ENCODE data around the gene TRIO.

TRIO gene

GRCh38 chr5:14138608-14139540 lies 4.3 kb upstream of the TRIO start (continued):
- no peak for TF ChIP-seq ZNF558 (tag by site-specific recombination; IDR thresholded peaks at IDR 0.05)
- no peak for TF ChIP-seq ZNF549 (tag by site-specific recombination; IDR thresholded peaks at IDR 0.05)
- TF ChIP-seq ELK4 (IDR thresholded peaks at IDR 0.05; ENCODE audit: borderline replicate concordance, low read depth, low read length) = no peak
- no peak; the same call in 1 of the 2 replicates for TF ChIP-seq ZBTB8A (tag by site-specific recombination; IDR thresholded peaks at IDR 0.05)
- no peak for TF ChIP-seq ZNF2 (tag by site-specific recombination; IDR thresholded peaks at IDR 0.05)
- no peak for TF ChIP-seq KLF7 (tag by site-specific recombination; IDR thresholded peaks at IDR 0.05; ENCODE audit: borderline replicate concordance)
- no peak for TF ChIP-seq ZXDB (tag by site-specific recombination; IDR thresholded peaks at IDR 0.05)
- TF ChIP-seq KLF16 (tag by site-specific recombination; IDR thresholded peaks at IDR 0.05) = no peak
- TF ChIP-seq FEZF1 (tag by site-specific recombination; IDR thresholded peaks at IDR 0.05) = no peak
- peak; percentile 89 for TF ChIP-seq ZNF341 (tag by site-specific recombination; IDR thresholded peaks at IDR 0.05; ENCODE audit: low read depth)
- TF ChIP-seq KLF10 (tag by site-specific recombination; IDR thresholded peaks at IDR 0.05) = no peak
- TF ChIP-seq ZNF623 (tag by site-specific recombination; IDR thresholded peaks at IDR 0.05) = no peak
- no peak for TF ChIP-seq ZNF211 (tag by site-specific recombination; IDR thresholded peaks at IDR 0.05; ENCODE audit: low read depth)
- no peak for TF ChIP-seq KLF9 (tag by site-specific recombination; IDR thresholded peaks at IDR 0.05; ENCODE audit: low read depth)
- no peak for TF ChIP-seq ZNF350 (tag by site-specific recombination; IDR thresholded peaks at IDR 0.05)
- no peak for TF ChIP-seq ZNF645 (tag by site-specific recombination; IDR thresholded peaks at IDR 0.05)
- no peak for TF ChIP-seq ZNF221 (tag by site-specific recombination; IDR thresholded peaks at IDR 0.05; ENCODE audit: borderline replicate concordance)
- no peak for TF ChIP-seq ZNF610 (tag by site-specific recombination; IDR thresholded peaks at IDR 0.05; ENCODE audit: borderline replicate concordance)
- no peak for TF ChIP-seq ZBTB26 (tag by site-specific recombination; optimal IDR thresholded peaks at IDR 0.05)
- peak; percentile 57 for TF ChIP-seq ZNF600 (tag by site-specific recombination; IDR thresholded peaks at IDR 0.05)
- TF ChIP-seq ZNF654 (tag by site-specific recombination; IDR thresholded peaks at IDR 0.05; ENCODE audit: low read depth) = no peak
- TF ChIP-seq ZNF302 (tag by site-specific recombination; IDR thresholded peaks at IDR 0.05; ENCODE audit: low read depth) = no peak
- TF ChIP-seq ZSCAN4 (tag by site-specific recombination; IDR thresholded peaks at IDR 0.05) = peak; percentile 83
- TF ChIP-seq MEIS1 (CRISPR knock-in tag; IDR thresholded peaks at IDR 0.05; ENCODE audit: borderline replicate concordance) = no peak
- peak; percentile 83 for TF ChIP-seq ZNF398 (tag by site-specific recombination; IDR thresholded peaks at IDR 0.05)
- TF ChIP-seq ZNF26 (tag by site-specific recombination; IDR thresholded peaks at IDR 0.05) = no peak
- TF ChIP-seq ZFP69B (tag by site-specific recombination; IDR thresholded peaks at IDR 0.05) = no peak
